Right atrium auricular region (tissue), 2 donors: ENCODE data around the gene PPP1CA. TPM values are rescaled to one million over a fixed set of nuclear protein-coding genes. Genes with fewer than 3 reads are reported as not detected.

ENCODE experiments used
- DNase-seq: peaks from one replicate; pipeline ENCODE4 v3.0.0-alpha.2; 2019; ENCODE audit warnings: low spot score
- H3K27ac ChIP-seq, 2 donors: fragments of 200-600 bp; sonication (generic); 1 replicate in 1 of 2; 2 replicates in 1 of 2; pipeline ENCODE4 v1.5.1; 2016 to 2019
- H3K27me3 ChIP-seq, 2 donors: fragments of 200-600 bp; sonication (generic); one replicate each; pipeline versions ENCODE4 v1.5.1 to v1.6.0; 2017 to 2019
- H3K36me3 ChIP-seq: fragments of 200-600 bp; sonication (generic); one replicate; pipeline ENCODE4 v1.5.1; 2016
- H3K4me1 ChIP-seq, 2 donors: fragments of 200-600 bp; sonication (generic); one replicate each; pipeline versions ENCODE4 v1.5.1 to v1.6.0; 2017 to 2019
- H3K4me3 ChIP-seq, 2 donors: fragments of 200-600 bp; sonication (generic); 1 replicate in 1 of 2; 2 replicates in 1 of 2; pipeline ENCODE4 v1.5.1; 2017 to 2019; ENCODE audit warnings: mild to moderate bottlenecking in 1 of 2, moderate library complexity in 1 of 2
- H3K9me3 ChIP-seq, 2 donors: fragments of 200-600 bp; sonication (generic); one replicate each; pipeline ENCODE4 v1.5.1; 2019
- CTCF ChIP-seq, 2 donors: fragments of 200-600 bp; sonication (generic); IDR thresholded peaks; one replicate each; pipeline ENCODE4 v1.5.1; 2019; ENCODE audit warnings: antibody characterized with exemption in 2 of 2
- total RNA-seq, 2 donors: library from RNA; depleted of rRNA; stranded (reverse); fragments of >200 nt; gene quantifications; one replicate each; pipeline ENCODE4 v1.1.0, GENCODE V29; 2016

PPP1CA gene
- total RNA-seq, 2 donors from 2014 or later, result 97.8 to 112 TPM

- DNase-seq, result no peak
- Histone ChIP-seq H3K4me3 (no peak overlapping the region), H3K36me3 (peaks cover 9% of the 10 kb centered on the region), H3K27ac (peak overlapping the region; percentile 57 to 79), H3K27me3 (no peaks in the 10 kb centered on the region), H3K9me3 (no peaks in the 10 kb centered on the region), H3K4me1 (peaks cover 0 to 59% of the 10 kb centered on the region in 2 donors)
- no peak for TF ChIP-seq CTCF (IDR thresholded peaks at IDR 0.05)
These were observed 34.5 kb downstream of the PPP1CA start for GRCh38 chr11:67366961-67367760.

GRCh38 chr11:67366546-67366945, 35.1 kb downstream of the PPP1CA start:
- Histone ChIP-seq H3K36me3 (peaks cover 9% of the 10 kb centered on the region), H3K4me3 (no peak overlapping the region), H3K4me1 (peaks cover 0 to 53% of the 10 kb centered on the region in 2 donors), H3K9me3 (no peaks in the 10 kb centered on the region), H3K27me3 (no peaks in the 10 kb centered on the region), H3K27ac (peak overlapping the region; percentile 57 to 79)
- no peak for TF ChIP-seq CTCF (IDR thresholded peaks at IDR 0.05)
- DNase-seq, result no peak

- Histone ChIP-seq H3K4me1 (peaks cover 0 to 46% of the 10 kb centered on the region in 2 donors), H3K27ac (peak overlapping the region; percentile 57 to 79), H3K27me3 (no peaks in the 10 kb centered on the region), H3K9me3 (no peaks in the 10 kb centered on the region), H3K36me3 (peaks cover 9% of the 10 kb centered on the region), H3K4me3 (no peak overlapping the region)
- no peak for TF ChIP-seq CTCF (IDR thresholded peaks at IDR 0.05)
- DNase-seq, result no peak
These were observed 35.8 kb downstream of the PPP1CA start for GRCh38 chr11:67365736-67366444.

GRCh38 chr11:67364783-67365722, 36.6 kb downstream of the PPP1CA start:
- peaks cover 0 to 39% of the 10 kb centered on the region in 2 donors for H3K4me1 ChIP-seq

More at GRCh38 chr11:67364783-67365722, 36.6 kb downstream of the PPP1CA start:
- no peaks in the 10 kb centered on the region for H3K27me3 ChIP-seq
- no peak overlapping the region for H3K27ac ChIP-seq
- no peak for TF ChIP-seq CTCF (IDR thresholded peaks at IDR 0.05)
- no peak for DNase-seq
- peaks cover 9% of the 10 kb centered on the region for H3K36me3 ChIP-seq
- no peak overlapping the region for H3K4me3 ChIP-seq
- H3K9me3 ChIP-seq, result no peaks in the 10 kb centered on the region
